Measurements from ENCODE around the gene NEAT1.

DNA sequence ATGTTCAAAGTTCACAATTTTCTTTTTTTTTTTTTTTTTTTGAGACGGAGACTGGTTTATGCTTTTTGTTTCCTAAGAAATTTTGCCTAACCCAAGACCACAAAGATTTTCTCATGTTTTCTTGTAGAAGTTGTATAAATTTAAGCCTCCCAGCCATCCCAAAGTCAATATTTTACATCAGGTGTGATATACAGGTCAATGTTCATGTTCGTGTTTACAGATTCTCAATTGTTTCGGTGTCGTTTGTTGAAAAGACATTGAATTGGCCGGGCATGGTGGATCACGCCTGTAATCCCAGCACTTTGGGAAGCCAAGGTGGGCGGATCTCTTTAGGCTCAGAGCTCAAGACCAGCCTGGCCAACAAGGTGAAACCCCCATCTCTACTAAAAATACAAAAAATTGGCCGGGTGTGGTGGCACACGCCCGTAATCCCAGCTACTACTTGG is 20.8 kb upstream of the NEAT1 start:
- TF ChIP-seq POLR2AphosphoS5 (IDR thresholded peaks at IDR 0.05; ENCODE audit: low read depth, low read length) (no peak), POLR2A (IDR thresholded peaks at IDR 0.05; ENCODE audit: low read depth, low read length) (no peak), TAF1 (IDR thresholded peaks at IDR 0.05; ENCODE audit: low read depth, low read length) (no peak)

Measured in GM12891 (cell line).